ENCODE measurements around the gene NCAPG2.
"Not testable (repeated sequence)": the region's sequence is repeated elsewhere in the genome, so short reads cannot be mapped to it uniquely, and the experiment has no call there.

Gene NCAPG2

DNA sequence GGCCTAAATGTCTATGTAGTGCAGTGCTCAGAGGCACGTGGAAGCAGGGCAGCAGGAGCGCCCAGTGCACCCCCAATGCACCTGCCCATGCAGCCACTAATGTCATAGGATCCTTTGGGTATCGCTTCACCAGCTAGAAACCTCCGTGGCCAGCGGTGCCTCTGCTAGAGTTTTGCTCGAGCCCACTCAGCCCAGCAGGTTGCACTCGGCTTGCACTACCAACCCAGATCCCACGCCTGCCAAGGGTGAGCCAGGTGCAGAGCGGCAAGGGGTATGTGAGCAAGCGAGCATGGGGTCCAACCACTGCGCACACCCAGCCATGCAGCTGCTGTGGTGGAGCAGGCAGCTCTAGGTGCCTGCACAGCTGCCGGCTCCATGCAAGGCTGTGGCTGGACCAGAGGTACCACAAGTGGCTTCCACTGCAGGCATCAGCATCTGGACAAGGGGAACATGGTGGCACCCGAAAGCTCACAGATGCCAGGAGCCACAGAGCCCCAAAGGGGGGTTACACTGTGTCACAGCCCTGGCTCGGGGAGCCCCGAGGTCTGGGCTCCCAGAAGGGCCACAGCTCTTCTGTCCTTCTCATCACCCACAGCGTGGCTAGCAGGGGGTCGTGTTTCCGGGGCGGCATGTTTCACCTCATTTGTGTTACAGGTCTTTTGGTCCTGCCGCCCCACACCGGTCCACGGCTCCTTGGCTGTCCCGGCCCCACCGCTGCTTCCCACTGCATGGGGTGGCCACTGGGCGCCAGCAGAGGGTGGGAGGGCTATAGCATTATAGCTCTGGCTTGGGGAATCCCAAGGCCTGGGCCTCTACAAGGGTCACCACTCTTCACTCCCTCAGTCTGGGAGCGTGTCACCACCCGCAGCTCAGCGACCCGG lies 2.3 kb upstream of the NCAPG2 start:
- TF ChIP-seq CTCF (IDR thresholded peaks at IDR 0.05) = no peak
- Histone ChIP-seq H3K4me3 (no peak overlapping the region), H3K27ac (no peak overlapping the region)
- no peak for DNase-seq (ENCODE audit: low spot score)

DNA sequence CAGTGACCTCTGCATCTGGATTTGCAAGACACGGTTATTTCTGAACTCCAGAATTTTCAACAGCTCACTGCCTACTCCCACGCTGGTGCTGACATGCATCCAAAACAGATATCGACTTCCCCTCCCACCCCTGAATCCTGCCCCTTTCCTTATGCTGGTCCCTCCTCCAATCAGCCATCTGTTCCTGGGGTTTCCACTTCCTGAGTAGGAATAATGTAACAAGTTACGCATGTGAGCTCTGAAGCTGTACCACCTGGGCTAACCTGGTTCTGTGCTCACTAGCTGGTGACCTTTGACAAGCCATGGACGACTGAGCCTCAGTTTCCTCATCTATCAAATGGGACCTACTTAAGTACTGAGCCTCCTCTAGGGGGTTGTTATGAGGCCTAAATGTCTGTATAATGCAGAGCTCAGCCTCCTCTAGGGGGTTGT lies 1.7 kb upstream of the NCAPG2 start:
- Histone ChIP-seq H3K27ac (no peak overlapping the region), H3K4me3 (no peak overlapping the region)
- TF ChIP-seq CTCF (IDR thresholded peaks at IDR 0.05) = no peak
- no peak for DNase-seq (ENCODE audit: low spot score)

- Histone ChIP-seq H3K4me3 (peak overlapping the region; percentile 93), H3K27ac (peak overlapping the region; percentile 78 to 97)
- TF ChIP-seq CTCF (IDR thresholded peaks at IDR 0.05) = no peak
- DNase-seq (ENCODE audit: low spot score) = no peak
Observed at GRCh38 chr7:158705234-158705850, 738 bp upstream of the NCAPG2 start.

- H3K27ac ChIP-seq = peak overlapping the region; percentile 36 to 97
- DNase-seq (ENCODE audit: low spot score) = not testable (repeated sequence)
Observed at GRCh38 chr7:158703679-158704523, 703 bp downstream of the NCAPG2 start.

DNA sequence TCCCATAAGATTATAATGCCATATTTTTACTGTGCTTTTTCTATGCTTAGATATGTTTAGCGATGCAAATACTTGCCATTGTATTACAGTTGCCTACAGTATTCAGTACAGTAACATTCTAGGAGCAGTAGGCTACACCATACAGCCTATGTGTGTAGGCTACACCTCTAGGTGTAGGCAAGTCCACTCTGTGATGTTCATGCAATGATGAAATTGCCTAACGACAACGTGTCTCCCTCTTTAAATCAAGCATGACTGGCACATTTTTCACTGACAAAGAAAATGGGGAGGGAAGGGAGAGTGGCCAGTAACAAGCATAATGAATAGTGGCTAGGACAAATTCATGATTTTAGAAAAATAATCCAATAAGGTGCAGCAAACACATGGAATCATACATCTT lies 1.7 kb downstream of the NCAPG2 start:
- H3K27ac ChIP-seq = no peak overlapping the region
- no peak for TF ChIP-seq CTCF (IDR thresholded peaks at IDR 0.05)
- H3K4me3 ChIP-seq = no peak overlapping the region
- no peak for DNase-seq (ENCODE audit: low spot score)

More at GRCh38 chr7:158703679-158704523, 703 bp downstream of the NCAPG2 start:
- H3K4me3 ChIP-seq = peak overlapping the region; percentile 93

GRCh38 chr7:158702196-158702595 lies 2.4 kb downstream of the NCAPG2 start:
- no peak for DNase-seq (ENCODE audit: low spot score)
- Histone ChIP-seq H3K4me3 (no peak overlapping the region), H3K27ac (no peak overlapping the region)
- no peak for TF ChIP-seq CTCF (IDR thresholded peaks at IDR 0.05)

- Histone ChIP-seq H3K4me3 (no peak overlapping the region), H3K27ac (no peak overlapping the region)
- no peak for DNase-seq (ENCODE audit: low spot score)
- TF ChIP-seq CTCF (IDR thresholded peaks at IDR 0.05) = no peak
Observed at GRCh38 chr7:158700008-158700407, 4.6 kb downstream of the NCAPG2 start.

All from coronary artery (tissue), 2 donors.